Astrocyte (in vitro differentiated cells and primary cell): Measurements from ENCODE around the gene AQR.

Source experiments
- CTCF ChIP-seq: IDR thresholded peaks from 2 replicates; pipeline ENCODE4 v1.5.1; 2011; ENCODE audit warnings: low read depth, mild to moderate bottlenecking, inconsistent platforms, low read length, moderate library complexity; ENCODE audit not compliant: insufficient read depth
- EZH2 ChIP-seq: IDR thresholded peaks from 2 replicates; pipeline ENCODE4 v1.6.1; 2012; ENCODE audit warnings: mild to moderate bottlenecking, low read length, inconsistent platforms; ENCODE audit not compliant: insufficient read depth

DNA sequence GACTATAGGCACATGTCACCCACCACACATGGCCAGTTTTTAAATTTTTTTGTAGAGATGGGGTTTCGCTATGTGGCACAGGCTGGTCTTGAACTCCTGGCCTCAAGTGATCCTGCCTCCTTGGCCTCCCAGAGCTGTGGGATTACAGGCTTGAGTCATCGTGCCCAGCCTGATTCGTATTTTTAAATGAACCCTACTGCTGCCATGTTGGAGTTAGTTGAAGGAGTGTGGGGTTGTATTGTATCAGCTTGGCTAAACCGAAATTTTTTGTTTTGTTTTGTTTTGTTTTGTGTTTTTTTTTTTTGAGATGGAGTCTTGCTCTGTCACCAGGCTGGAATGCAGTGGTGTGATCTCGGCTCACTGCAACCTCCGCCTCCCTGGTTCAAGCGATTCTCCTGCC is 30.4 kb upstream of the AQR start:
- TF ChIP-seq CTCF (no peak), EZH2 (no peak)
